Fibroblast of the conjunctiva (primary cell): ENCODE measurements around the gene SLC25A24.
"Not testable (repeated sequence)": the region's sequence is repeated elsewhere in the genome, so short reads cannot be mapped to it uniquely, and the experiment has no call there.

Experiments used
- DNase-seq: peaks from one replicate; pipeline ENCODE4 v3.0.0-alpha.2; 2010; ENCODE audit warnings: low read depth

Gene SLC25A24

DNA sequence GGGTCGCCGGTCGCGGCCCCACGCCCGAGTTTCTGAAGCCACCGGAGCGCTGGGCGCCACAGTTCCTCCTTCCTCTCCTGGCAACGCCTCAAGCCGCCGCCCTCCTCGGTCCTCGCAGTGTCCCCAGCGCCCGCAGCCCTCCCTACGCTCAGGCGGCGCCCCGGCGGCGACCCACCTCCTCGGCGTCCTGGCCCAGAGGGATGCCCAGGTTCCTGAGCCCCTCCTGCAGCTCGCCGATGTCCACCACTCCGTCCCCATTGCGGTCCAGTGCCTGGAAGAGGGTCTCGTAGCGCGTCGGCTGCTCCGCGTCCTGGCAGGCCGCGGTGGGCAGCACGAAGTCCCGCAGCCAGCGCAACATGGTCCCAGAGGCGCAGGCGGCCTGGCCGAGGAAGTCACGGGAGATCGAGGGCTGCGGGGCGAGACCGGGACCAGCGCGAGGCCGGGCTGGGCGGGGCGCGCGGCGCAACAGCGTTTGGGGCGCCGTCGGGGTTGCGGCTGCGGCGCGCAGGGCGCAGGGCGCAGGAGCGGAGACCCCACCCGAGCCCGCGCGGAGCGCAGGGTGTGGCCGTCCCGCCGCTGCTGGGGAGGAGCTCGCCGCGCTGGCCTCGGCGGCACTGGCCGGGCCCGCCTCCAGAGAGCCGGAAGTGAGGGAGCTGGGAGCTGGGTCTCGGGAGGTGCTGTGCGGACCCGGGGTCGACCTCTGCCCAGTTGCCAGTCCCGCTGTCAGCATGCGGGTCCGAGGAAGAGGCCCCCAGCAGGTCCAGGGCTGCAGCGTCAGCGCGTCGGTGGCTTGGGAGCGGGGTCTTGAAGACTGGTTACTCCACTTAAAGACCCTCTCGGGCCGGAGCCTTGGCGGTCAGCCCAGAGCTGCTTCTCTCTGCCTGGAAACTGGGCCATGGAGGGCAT, at the start of gene SLC25A24:
TSS of gene SLC25A24 (minus strand) at position 563 of the 906 bp plus-strand sequence. CDS start at position 358, 205 bp downstream.
- DNase-seq: peak; percentile 70

DNA sequence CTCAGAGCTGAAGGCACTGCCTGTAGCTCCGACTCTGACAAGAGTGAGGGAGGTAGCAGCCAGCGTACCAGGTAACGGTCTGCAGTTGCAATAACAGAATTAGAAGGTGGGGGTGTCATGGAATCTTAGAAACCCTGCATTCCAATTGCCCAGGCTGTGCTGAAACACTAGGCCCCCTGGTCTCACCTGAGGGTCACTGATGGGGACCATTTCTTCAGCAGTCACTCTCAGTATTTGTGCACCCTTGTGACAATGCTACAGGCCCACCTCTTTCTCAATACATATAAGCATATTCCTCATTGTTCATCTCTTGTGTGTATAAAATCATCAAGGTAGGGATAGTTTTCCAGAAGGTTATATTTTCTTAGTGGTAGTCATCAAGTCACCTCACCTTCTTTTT, 43.8 kb upstream of the SLC25A24 start, which contains the start of gene NBPF4:
TSS of gene NBPF4 (minus strand) at position 101 of the 400 bp plus-strand sequence. CDS start 315 bp downstream, outside the sequence.
- not testable (repeated sequence) for DNase-seq

DNA sequence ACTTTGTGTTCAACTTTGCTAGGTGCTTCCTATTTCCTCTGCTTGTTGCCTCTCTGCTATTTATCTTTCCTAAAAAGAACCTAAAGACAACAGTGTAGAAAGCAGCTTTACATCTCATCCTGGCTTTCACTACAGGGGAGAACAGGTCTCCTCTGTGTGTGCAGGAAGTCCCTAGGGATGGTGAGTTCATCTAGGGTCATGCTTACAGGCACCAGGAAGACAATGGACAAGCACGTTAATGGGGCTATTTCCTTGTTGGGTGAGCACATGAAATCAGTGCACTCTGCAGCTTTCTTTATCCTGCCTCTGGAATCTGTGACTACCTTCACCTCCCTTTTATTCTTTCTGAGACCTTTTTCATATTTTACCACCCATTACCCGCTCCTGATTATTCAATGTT, 39.3 kb upstream of the SLC25A24 start:
- not testable (repeated sequence) for DNase-seq

DNA sequence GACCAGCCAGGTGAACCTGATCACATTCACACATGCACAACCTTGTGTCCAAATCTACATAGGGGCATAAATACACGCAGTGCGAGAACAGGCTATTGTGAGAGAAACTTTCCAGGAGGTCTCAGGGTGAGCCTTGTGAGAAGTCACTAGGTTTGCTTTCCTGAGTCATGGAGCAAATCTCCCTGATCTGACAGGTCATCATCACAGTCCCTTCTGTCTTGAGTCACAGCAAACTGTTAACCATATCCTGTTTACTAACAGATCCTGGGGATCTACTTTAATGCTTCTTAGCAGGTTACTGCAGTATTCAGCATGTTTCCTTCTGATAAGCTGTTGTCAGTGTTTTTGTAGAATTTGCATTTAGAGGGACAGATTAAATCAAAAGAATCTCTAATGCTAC, 35.2 kb upstream of the SLC25A24 start:
- DNase-seq: not testable (repeated sequence)

DNA sequence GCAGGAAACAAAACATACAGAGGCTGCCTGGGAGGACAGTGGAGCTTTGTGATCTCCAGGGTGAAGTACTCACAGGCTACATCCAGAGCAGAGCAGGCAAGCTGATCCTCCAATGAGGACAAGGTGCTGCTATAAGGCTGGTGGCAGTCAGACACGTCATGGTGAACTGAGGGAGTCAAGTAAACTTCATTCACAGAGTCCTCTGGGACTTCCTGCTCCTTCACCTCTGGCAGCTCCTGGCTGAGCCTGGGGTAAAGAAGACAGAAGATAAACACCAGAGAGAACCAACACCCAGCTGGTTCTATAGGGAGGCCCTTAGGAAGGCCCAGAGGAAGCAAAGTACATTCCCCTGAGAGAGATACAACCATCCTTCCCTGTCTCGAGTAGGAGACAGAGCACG, 32.0 kb upstream of the SLC25A24 start:
- DNase-seq: not testable (repeated sequence)

DNA sequence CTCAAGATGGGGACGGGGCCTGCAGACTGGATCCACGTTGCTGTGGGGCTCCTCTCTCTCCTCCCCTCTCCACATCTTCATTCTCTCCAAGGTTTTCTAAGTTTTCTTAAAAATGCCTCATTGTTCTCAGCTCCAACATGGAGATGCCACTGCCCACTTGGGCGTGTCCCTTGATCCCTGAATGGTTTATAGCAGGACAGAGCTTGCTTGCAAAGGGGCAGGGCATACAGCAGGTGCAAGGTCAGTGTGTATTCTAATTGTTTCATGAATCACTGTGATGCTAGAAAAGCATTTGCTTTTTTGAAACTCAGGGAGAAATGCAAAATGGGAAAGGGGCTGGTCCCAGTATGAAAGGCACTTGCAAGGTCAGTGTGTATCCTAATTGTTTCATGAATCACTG, 29.8 kb upstream of the SLC25A24 start:
- not testable (repeated sequence) for DNase-seq

DNA sequence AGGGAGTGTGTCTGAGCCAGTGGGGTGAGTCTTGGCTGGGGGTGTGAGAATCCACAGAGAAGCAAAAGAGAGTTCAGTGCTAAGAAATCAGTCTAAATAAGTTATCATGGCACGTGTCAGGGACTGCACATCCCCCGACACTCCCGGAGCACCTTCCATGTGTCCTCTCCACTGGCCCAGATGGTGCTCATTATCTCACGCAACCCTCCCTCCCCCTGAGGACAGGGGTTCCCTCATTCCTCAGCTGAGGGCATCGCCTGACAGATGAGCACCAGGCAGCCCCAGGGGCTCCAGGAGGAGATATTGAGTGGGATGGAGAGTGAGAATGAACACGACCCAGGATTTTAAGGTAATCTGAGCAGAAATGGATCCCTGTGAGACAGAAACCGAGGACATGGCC, 27.6 kb upstream of the SLC25A24 start:
- DNase-seq: not testable (repeated sequence)

DNA sequence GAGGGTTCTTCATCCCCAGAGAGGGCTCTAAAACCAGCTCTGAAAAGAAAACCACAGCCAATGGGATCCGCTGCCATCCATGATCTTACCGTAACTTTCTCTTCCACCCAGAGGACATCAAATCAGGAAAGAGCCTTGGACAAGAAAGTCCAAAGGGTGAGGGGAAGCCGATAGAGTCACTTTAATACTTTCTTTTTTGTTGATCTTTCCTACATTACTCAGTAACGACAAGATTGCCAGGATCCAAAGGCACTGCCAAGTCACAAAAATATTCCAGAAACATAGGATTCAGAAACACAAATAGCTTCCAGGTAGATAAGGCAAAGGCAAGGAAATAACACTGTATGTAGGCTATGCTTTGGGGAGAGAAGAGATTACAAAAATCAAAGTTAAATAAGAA, 26.7 kb upstream of the SLC25A24 start:
- DNase-seq: not testable (repeated sequence)

DNA sequence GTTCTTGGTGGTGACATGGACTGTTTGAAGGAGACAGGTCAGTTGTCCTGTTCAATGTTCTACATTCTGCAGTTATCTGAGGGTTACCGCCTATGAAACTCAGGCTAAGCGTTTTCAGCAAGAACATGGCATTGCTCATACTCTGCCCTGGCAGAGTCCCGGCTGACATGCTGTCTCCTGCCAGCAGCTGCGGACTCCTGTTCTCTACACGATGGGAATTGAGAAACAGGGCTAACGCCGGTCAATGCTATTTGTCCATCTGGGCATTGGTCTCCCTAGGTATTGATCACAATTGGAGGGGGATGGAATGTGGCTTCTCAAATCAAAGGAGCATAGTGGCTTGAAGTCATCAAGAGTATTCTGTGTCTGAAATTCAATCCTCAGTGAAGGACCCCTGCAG, 23.1 kb upstream of the SLC25A24 start:
- not testable (repeated sequence) for DNase-seq

DNA sequence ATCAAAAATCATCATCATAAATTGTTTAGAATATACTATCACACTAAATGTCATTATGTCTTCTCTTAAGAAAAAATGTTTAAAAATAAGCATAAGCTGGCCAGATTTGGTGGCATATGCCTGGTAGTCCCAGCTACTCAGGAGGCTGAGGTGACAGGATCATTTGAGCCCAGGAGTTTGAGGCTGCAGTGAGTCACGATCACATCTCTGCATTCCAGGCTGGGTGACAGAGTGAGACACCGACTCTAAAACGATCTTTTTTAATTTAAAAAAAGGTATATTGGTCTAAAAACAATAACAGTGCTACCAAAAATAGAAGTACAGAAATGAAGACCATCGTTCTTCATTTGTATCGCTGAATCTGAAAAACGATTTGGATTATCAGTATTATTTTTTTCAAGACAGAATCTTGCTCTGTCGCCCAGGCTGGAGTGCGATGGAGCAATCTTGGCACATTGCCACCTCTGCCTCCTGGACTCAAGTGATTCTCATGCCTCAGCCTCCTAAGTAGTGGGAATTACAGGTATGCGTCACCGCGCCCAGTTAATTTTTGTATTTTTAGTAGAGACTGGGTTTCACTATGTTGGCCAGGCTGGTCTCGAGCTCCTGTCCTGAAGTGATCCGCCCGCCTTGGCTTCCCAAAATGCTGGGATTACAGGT, 17.5 kb upstream of the SLC25A24 start:
- not testable (repeated sequence) for DNase-seq

DNA sequence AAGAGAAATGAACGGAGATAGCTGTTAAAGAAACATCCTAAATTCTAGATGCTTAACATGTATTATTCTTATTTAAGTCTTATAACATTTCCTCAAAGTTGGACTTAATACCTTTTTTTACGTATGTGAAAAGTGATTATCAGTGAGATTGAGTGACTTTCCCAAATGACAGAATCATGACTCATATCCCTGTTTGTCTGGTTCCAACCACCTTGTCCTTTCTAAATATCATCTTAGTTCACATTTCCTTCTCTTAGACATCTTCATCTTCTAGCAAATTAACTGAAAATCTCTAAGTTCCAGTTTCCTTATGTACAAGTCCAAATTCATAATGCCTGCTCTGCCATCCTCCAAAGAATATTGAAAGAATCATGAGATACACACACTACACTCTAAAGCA, 16.9 kb upstream of the SLC25A24 start:
- not testable (repeated sequence) for DNase-seq

DNA sequence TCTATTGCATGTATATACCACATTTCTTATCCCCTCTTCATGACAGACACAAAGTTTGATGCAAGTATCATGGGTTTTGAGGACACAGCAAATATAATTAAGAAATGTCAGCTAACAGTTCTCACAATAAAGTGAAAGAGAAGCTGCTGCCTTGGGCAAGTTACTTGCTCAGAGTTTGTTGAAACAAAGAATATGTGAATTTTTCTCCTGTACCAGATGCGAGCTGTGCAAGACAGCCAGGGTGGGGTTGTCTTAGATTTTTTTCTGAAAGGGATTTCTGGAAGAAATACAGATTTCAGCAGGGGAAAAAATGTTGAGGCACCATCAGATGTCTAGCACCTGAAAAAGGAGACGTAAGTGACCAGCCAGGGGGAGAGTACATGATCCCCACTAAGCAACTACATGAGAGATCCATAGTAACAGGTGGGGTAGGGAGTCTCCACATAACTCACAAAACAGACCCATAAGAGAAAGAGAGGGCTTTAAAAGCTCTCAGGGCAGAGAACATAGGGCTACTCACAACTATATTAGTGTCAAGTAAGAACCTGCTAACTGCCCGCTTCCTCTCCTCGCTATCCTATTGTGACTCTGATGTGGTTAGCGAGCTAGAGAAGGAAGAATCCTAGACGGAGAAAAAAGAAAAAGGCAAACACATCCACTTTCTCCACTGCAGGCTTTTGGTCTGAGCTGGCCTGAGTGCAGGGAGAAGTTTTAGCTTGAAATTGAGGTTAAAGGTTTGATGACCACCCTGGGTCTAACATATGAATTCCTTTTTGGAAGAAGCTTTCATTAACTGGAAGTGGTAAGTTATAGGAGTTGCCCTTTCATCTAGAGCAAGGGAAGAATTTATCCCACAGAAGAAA, 16.1 kb upstream of the SLC25A24 start:
- DNase-seq: not testable (repeated sequence)

DNA sequence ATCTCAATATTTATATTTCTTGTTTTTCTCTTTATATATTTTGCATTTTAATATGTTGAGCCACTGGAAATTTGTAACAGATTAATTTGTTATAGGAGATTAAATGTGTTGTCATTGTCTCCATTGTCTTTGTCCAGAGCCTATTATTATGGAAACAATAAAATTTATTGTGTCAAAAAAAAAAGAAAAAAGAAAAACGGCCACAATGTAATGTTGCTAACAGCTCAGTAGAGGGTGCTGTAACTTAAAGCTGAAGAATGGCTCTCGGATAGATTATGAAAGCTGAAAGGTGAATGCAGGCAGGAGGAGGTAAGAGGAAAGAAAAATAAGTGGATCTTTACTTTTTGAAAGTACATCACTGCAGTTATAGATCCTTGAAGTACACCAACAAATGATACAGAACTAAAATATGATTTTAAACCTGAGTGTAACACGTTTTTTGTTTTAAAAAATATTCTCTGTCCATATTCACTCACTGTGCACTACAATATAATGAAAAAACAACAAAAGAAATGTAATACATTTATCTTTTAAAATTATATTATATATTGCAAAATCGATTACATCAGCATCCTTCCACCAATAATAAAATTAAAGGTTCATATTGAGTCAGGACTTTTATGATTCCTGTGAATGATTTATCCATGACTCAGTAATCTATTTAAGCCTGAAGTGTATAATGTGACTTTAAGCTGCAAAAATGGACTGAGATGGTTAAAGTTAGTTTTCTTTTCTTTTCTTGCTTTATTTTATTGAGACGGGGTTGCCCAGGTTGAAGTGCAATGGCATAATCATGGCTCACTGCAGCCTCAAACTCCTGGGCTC, 14.7 kb upstream of the SLC25A24 start:
- DNase-seq: not testable (repeated sequence)

DNA sequence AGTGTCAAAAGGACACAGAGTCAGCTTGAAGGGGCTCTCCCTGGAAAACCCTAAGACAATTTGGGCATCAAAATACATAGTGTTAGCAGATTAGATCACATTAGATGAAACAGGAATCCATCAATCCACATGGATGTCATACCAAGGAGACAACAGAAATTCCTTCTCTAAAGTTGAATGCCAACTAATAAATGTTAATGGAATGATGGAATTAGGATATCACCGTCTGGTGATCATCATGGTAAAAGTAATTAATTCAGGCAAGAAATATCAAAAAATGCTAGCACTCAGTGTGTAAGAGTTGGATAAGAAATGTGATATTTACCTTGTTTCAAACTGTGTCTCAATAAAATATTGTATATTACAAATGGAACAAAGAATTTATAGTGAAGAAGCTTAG, 10.9 kb upstream of the SLC25A24 start:
- no peak for DNase-seq

DNA sequence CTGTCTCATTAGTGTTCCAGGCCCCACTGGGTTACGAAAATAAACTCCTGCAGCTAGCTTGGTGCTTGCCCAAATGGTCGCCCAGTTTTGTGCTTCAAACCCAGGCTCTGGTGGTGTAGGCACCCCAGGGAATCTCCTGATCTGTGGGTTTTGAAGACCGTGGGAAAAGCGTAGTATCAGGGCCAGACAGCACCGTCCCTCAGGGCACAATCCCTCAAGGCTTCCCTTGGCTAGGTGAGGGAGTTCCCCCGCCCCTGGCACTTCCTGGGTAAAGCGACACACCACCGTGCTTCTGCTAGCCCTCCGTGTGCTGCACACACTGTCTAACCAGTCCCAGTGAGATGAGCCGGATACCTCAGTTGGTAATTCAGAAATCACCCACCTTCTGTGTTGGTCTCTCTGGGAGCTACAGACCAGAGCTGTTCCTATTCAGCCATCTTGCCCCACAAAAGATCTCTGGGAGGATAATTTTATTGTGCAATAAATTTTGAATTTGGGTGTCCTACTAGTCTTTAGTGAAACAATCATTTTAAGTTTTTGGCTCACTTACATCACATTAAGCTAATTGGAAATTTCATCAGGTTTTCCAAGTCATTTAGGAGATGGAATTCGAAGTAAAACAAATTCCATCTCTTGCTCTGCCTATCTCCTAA, 9.4 kb upstream of the SLC25A24 start:
- DNase-seq: no peak

DNA sequence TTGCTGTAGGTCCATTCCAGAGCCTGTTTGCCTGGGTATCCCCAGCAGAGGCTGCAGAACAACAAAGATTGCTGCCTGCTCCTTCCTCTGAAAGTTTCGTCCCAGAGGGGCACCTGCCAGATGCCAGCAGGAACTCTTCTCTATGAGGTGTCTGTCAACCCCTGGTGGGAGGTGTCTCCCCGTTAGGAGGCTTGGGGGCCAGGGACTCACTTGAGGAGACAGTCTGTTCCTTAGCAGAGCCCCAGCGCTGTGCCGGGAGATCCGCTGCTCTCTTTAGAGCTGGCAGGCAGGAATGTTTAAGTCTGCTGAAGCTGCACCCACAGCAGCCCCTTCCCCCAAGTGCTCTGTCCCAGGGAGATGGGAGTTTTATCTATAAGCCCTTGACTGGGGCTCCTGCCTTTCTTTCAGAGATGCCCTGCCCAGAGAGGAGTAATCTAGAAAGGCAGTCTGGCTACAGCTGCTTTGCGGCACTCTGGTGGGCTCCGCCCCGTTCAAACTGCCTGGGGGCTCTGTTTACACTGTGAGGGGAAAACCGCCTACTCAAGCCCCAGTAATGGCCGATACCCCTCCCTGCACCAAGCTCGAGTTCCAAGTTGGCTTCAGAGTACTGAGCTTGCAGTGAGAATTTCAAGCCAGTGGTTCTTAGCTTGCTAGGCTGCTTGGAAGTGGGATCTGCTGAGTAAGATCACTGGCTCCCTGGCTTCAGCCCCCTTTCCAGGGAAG, 8.7 kb upstream of the SLC25A24 start:
- DNase-seq: no peak

DNA sequence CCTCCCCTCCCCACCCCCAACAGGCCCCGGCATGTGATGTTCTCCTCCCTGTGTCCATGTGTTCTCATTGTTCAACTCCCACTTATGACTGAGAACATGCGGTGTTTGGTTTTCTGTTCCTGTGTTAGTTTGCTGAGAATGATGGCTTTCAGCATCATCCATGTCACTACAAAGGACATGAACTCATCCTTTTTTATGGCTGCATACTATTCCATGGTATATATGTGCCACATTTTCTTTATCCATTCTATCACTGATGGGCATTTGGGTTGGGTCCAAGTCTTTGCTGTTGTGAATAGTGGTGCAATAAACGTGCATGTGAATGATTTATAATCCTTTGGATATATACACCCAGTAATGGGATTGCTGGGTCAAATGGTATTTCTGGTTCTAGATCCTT, 3.4 kb upstream of the SLC25A24 start:
- not testable (repeated sequence) for DNase-seq

DNA sequence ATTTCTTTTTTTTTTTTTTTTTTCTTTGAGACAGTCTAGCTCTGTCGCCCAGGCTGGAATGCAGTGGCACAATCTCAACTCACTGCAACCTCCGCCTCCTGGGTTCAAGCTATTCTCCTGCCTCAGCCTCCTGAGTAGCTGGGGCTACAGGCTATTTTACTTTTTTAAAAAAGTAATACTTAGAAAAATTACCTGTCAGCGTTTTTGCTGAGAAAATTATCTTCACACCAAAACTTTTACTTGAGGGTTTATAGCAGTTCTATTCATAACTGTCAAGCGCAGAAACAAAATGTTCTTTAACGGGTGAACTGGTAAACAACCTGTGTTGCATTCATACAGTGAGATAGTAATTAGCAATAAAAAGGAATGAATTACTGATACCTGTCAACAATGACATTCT, 1.5 kb upstream of the SLC25A24 start:
- no peak for DNase-seq

DNA sequence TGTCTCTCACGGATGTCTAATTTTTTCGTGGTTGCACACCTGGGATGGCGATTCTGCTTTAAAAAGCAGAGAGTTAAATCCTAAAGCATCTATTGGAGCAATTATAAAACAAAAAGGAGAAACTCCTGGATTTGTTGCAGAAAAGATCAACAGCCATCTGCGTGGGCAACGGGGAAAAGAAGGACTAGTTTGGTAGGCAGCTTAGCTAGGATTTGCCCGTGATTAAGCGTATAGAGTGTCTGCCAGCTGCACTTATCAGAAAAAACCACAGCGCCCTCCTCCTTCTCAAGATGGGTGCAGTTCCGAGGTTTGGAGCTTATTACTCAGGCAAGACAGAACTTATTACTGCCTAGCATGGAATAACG, 526 bp upstream of the SLC25A24 start:
- DNase-seq: peak; percentile 59

DNA sequence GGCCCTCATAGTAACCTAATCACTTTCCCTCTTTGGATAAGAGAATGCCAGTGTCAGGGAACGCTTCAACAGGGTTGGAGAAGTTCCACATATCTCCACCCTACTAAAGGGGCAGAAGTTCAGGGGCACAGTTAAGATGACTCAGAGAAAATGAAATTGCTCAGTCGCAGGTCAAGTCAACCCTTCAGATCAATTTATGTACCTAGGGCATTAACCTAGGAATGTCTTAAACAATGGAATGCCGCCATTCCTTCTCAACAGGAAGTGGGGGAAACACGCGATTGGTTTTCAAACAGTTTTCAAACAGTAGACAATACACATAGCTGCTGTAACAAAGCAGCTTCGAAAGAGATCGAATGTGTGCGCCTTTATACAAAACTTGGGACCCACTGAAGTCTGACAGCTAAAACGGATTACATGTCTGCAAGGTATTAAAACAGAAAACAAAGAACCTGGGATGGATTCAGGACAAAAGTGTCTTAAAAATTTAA, 897 bp downstream of the SLC25A24 start:
- peak; percentile 21 for DNase-seq
